CD4-positive, alpha-beta T cell treated with Interleukin-1 beta for 1 hour (primary cell): ENCODE results near the gene YTHDF1.
A peak's percentile ranks its signal among the peaks of the same experiment; 100 is the strongest.
"Not testable (repeated sequence)": the region's sequence is repeated elsewhere in the genome, so short reads cannot be mapped to it uniquely, and the experiment has no call there.

Source experiments
- DNase-seq, 2 donors: peaks; one replicate each; pipeline ENCODE4 v3.0.0-alpha.2; 2020 to 2022

Gene YTHDF1

DNA sequence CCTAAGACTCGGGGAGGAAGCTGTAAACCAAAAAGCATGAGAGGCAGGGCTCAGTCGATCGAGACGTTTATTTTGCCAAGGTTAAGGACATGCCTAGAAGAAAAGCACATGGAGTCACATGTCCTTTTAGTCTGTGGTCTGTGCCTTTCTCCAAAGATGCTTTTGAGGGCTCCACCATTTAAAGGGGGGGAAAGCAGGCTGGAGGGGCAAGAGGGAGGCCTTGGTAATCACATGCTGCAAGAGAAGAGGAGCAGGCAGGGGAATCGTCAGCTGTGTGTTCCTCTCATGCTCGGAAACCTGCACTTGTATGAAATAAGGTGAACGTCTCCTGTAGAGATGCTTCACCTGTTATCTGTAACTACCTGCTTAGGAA, 9.1 kb upstream of the YTHDF1 start:
- no peak for DNase-seq

DNA sequence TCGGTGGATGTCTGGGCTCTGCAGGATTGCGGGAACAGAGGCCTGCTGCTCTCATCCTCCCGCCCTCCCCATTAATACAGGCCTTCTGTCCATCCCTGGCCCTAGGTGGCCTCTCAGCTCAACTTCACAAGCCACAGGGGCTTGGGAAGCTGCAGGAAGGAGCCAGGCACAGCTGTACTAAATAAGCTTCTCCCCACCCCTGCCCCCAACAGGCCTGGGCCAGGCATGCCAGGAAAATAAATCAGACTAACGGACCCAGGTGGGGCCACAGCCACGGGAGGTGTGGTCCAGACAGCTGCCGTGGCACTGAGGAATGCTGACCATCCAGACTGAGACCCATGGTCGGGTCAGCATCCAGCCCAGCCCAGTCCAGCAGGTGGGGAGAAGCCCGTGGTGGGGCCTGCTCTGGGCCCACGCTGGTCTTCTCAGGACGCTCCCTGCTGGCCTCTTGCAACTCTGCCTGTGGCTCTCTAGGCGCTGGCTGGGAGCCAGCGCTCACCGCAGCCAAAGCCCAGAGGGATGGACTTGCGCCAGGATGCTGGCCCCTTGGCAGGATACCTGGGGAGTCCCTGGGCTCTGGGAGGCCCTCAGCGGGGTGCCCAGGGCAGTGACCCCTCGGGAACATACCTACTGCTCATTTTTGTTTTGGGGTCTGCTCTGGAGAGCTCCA, 8.6 kb upstream of the YTHDF1 start:
- DNase-seq: no peak

DNA sequence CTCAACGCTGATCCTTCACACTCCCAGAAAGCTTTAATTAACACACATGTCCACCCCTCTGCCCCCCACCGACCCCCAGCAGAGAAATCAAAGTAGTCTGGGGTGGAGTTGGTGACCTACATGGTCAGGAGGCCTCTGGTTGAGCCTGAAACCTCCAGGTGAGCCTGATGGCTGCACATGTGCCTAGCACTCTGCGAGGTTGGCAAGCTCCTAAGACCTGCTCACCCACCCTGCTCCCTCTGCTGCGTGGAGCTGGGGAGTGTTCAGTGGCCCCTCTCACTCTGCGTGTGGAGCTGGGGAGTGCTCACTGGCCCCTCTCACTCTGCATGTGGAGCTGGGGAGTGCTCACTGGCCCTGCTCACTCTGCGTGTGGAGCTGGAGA, 7.9 kb upstream of the YTHDF1 start:
- no peak for DNase-seq

GRCh38 chr20:63223121-63223825, 7.3 kb upstream of the YTHDF1 start:
- DNase-seq: peak; percentile 31 to 50

GRCh38 chr20:63222541-63222940, 6.6 kb upstream of the YTHDF1 start:
- no peak for DNase-seq

GRCh38 chr20:63221400-63222053, 5.6 kb upstream of the YTHDF1 start:
- not testable (repeated sequence) for DNase-seq

DNA sequence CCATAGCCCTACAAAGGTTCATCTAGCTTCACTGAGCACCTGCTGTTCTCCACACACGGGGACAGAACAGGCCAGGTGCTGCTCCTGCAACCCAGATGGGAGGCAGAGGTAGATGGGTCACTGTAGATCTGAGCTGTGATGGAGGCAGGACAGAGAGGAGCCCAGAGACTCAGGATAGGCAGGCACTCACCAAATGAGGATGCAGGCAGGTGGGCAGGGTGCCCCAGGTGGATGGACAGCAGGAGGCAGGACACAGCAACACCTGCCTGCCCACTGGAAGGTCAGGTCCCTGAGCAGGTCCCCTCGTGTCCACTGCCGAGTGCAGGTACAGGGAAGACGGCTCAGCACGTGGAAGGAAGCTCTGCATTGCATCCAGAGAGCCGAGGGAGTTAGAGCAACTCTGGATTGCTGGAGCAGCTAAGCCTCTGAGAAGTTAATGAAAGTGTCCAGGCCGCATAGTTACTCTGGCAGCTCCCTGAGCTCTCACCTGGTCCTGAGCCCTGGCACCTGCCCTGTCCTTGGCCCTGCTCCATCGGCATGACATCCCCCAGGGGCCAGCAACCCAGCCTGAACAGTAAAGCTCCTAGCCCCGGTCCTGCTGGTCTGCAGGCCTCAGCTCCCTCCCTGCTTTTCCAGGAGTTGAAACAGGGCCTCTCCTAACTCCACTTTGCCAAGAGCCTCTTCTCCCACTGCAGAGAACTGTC, 4.9 kb upstream of the YTHDF1 start:
- no peak for DNase-seq

GRCh38 chr20:63219866-63220521, 4.1 kb upstream of the YTHDF1 start:
- DNase-seq: no peak

DNA sequence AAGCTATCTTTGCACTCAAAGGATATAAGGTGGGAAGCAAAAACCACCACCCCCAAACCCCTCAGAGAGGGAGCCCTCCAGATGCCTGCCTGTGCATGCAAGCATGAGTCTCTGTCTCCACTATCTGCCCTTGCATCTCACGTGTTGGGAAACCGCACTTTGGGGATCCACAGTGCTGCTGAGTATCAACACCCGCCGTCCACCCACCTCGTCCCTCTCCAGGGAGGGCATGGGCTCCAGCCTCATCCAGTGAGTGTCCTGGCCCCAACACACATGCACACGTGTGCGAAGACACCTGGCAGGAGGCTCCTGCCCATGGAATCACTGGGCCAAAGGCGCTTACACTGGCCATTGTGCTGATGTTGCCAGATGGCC, 3.5 kb upstream of the YTHDF1 start:
- no peak for DNase-seq

- no peak for DNase-seq
Observed at GRCh38 chr20:63218701-63219446, 2.9 kb upstream of the YTHDF1 start.

- DNase-seq: no peak
Observed at GRCh38 chr20:63217706-63218105, 1.8 kb upstream of the YTHDF1 start.

DNA sequence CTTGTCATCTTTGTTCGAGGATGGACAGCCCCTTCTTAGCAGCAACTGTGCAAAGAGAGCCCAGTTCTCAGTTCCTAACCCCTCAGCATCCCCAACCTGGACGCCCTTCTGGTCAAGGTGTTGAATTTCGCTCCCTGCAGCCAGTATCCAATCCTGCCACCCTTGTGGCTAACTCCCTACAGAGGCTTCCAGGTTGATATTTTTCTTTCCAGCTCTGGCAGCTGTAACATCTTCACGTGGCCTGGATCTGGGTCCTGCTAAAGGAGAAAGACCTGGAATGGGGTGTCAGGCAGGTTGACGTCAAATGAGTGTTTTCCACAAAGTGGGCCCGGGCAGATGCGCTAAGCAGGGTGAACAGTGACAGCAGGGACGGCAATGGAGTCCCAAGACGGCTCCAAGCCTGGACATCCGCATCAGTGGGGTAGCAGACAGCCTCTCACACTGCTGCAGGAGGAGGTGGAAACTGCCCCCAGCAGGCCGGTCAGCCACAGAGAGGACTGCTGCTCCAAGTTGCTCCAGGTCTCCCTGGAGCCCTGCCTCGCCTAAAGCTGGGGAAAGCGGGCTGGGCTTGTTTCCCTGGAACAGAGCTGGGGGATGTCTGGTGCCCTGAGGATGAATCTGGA, 1.0 kb upstream of the YTHDF1 start:
- no peak for DNase-seq

DNA sequence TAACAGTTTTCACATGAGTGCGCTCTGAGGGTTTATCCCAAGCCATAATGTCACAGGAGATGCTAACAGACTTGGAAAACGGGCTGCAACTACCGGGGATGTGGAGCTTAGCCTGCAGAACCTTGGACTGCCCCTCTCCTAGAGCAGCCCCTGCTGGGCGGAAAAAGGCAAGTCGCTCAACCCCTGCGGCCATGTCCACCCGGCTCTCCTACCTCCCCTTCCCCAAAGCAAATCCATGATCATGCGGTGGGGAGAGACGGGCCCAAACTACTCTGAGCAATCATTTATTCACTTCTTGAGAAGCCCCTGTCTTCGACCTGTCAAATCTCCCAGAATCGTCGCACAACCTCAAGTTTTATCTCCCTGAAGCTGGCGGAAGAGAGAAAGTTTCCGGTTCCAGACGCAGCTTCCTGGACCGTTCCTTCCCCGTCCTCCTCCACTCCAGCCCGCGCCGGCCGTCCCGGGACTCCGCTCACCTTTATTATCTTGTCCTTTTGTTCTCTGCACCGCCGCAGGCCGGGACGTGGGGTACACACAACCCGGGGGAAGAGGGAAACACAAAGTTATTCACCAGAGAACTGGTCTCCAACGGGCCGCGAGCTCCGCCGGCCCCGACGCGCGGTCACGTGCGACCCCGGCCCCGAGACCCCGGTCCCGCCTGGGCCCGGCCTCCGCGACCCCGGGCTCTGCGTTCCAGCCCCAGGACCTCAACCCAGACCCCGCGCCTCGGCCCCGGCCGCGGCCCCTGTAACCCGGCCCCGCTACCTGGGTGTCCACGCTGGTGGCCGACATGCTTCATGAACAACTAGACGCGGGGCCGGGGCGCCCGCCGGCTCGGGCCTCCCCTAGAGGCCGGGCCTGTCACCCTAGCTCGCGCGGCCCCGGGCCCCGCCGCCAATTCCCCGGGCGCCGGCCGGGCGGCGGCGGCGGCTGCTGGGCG, 560 bp downstream of the YTHDF1 start:
- peak in 1 of 2 donors; percentile 20 for DNase-seq

DNA sequence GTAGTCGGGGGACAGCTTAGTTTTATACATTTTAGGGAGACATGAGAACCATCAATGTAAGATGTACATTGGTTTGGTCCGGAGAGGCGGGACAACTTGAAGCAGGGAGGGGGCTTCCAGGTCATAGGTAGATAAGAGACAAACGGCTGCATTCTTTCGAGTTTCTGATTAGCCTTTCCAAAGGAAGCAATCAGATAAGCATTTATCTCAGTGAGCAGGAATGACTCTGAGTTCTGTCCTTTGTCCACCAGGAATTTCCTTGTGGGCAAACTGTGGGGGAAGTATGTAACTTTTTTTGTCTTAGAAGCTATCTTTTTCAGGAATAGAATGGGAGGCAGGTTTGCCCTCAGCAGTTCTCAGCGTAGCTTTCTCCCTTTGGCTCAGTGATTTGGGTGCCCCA, 1.4 kb downstream of the YTHDF1 start:
- DNase-seq: no peak

DNA sequence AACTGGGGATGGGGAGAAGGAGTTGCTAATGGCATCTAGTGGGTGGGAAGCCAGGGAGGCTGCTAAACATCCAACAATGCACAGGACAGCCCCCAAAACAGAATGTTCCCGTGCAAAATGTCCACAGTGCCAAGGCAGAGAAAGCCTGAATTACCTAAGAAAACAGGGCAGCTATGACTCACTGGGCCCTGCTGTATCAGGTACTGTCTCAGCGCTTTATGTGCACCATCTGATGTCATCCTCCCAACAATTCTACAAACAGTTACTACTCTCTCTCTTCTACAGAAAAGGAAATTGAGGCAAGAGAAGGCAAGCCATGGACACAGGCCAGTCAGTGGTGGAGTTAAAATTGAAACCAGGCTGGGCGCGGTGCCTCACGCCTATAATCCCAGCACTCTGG, 3.1 kb downstream of the YTHDF1 start:
- no peak for DNase-seq

DNA sequence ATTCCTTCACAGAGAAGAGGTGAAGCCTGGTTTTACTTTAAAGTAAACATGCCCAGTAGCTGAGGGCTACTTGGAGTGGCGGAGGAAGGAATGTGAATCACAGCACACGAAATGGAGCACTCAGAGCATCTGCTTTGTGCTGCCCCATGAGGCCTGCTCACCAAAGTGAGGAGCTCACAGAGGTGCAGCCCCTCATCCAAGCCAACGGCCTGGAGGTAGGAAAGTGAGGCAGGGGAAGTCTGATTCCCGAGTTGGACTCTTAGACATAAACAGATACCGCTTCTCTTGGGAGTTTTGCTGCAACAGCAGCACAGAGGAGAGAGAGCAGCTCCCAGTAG, 3.6 kb downstream of the YTHDF1 start:
- no peak for DNase-seq

- no peak for DNase-seq
Observed at GRCh38 chr20:63210011-63210605, 5.8 kb downstream of the YTHDF1 start.

GRCh38 chr20:63208346-63208909, 7.5 kb downstream of the YTHDF1 start:
- no peak for DNase-seq

GRCh38 chr20:63206878-63207277, 9.1 kb downstream of the YTHDF1 start:
- no peak for DNase-seq

DNA sequence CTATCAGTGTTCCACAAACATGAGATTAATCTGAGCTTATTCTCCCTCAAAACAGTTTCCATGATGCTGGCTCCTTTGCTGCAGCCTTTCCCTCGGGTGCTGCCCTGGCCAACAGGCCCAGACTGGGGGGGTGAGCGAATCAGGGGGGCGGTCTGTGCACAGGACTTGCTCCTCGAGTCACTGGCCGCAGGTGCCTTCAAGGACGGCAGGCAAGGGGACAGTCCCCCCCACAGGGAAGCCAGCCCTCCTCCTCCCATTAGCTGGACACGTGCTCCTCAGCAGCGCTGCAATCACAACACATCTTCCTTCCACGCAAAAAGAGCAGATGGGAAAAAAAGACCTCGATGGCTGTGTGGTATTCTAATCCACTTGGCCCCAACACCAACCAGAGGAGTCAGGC, 10.0 kb downstream of the YTHDF1 start:
- no peak for DNase-seq
